Measurements from ENCODE around the gene MCU.

MCU gene

DNA sequence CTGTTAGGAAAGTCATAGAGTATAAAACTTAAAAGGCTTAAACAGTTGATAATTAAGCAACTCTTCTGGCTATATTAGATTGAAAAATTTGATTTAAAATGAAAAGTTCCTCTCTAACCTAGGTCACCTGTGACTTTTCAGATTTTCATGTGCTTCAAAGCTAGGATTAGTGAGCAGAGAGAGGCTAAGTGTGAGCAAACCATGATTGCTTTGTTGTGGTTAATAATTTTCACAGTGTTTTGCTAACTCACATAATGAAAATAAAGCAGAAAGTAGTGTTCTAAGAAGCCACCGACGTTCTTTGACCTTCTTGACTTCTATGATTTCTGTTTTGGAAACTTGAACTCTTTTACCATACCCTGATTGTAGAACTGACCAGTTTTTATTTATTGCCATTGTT, 126.1 kb downstream of the MCU start:
- intact Hi-C loops (cut with DNase I; ENCODE audit: low total_unique reads) = no loop called here
- DNase-seq = no peak
- H3K27ac ChIP-seq = no peak overlapping the region
- H3K27me3 ChIP-seq = no peaks in the 10 kb centered on the region
- no peak overlapping the region for H3K4me3 ChIP-seq
- no peak for TF ChIP-seq CTCF (IDR thresholded peaks at IDR 0.05)
- peaks cover 0 to 3% (median 0%) of the 10 kb centered on the region in 3 donors for H3K9me3 ChIP-seq
- H3K4me1 ChIP-seq = peaks cover 0 to 16% (median 11%) of the 10 kb centered on the region in 4 donors
- no peaks in the 10 kb centered on the region for H3K36me3 ChIP-seq

- DNase-seq = no peak
- Histone ChIP-seq H3K4me3 (no peak overlapping the region), H3K27ac (no peak overlapping the region), H3K9me3 (peaks cover 0 to 3% (median 0%) of the 10 kb centered on the region in 3 donors), H3K4me1 (peaks cover 0 to 7% (median 6%) of the 10 kb centered on the region in 4 donors), H3K36me3 (no peaks in the 10 kb centered on the region), H3K27me3 (no peaks in the 10 kb centered on the region)
- intact Hi-C loops (cut with DNase I; ENCODE audit: low total_unique reads) = no loop called here
- no peak for TF ChIP-seq CTCF (IDR thresholded peaks at IDR 0.05)
These were observed 127.1 kb downstream of the MCU start for GRCh38 chr10:72819053-72819452.

DNA sequence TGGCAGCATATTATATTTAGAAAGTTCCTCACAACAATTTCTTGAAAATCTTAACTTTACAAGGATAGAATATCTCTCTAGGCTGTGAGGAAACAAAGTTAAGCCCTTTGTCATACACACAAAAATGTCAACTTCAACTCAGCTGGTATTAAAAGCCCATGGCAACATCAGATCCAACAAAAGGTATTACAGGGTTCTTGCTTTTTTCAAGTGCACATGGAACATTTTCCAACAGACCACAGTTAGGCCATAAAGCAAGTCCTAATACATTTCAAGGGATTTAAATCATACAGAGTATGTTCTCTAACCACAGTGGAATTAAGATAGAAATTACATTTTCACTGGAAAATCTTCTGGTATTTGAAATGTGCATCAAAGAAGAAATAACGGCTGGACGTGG, 129.7 kb downstream of the MCU start:
- Histone ChIP-seq H3K9me3 (peaks cover 0 to 3% (median 0%) of the 10 kb centered on the region in 3 donors), H3K4me3 (no peak overlapping the region), H3K27me3 (no peaks in the 10 kb centered on the region), H3K4me1 (no peaks in the 10 kb centered on the region), H3K27ac (no peak overlapping the region), H3K36me3 (no peaks in the 10 kb centered on the region)
- no peak for DNase-seq
- no peak for TF ChIP-seq CTCF (IDR thresholded peaks at IDR 0.05)
- intact Hi-C loops (cut with DNase I; ENCODE audit: low total_unique reads) = no loop called here

- no peak overlapping the region for H3K27ac ChIP-seq
- H3K4me1 ChIP-seq = no peaks in the 10 kb centered on the region
- no peak overlapping the region for H3K4me3 ChIP-seq
- no peaks in the 10 kb centered on the region for H3K36me3 ChIP-seq
- no peak for TF ChIP-seq CTCF (IDR thresholded peaks at IDR 0.05)
- H3K27me3 ChIP-seq = no peaks in the 10 kb centered on the region
- intact Hi-C loops (cut with DNase I; ENCODE audit: low total_unique reads) = no loop called here
- DNase-seq = no peak
- H3K9me3 ChIP-seq = peaks cover 0 to 3% (median 0%) of the 10 kb centered on the region in 3 donors
These were observed 130.5 kb downstream of the MCU start for GRCh38 chr10:72822342-72822986.

GRCh38 chr10:72825163-72825562, 133.2 kb downstream of the MCU start:
- Histone ChIP-seq H3K4me3 (no peak overlapping the region), H3K4me1 (peaks cover 0 to 2% (median 0%) of the 10 kb centered on the region in 4 donors), H3K9me3 (peaks cover 0 to 3% (median 0%) of the 10 kb centered on the region in 3 donors), H3K36me3 (no peaks in the 10 kb centered on the region), H3K27me3 (no peaks in the 10 kb centered on the region), H3K27ac (no peak overlapping the region)
- intact Hi-C loops (cut with DNase I; ENCODE audit: low total_unique reads) = no loop called here
- no peak for DNase-seq
- TF ChIP-seq CTCF (IDR thresholded peaks at IDR 0.05) = no peak
